WTC11 (cell line): Measurements from ENCODE around the gene TDRD3. TPM values are rescaled to one million over a fixed set of nuclear protein-coding genes. Genes with fewer than 3 reads are reported as not detected.

Source experiments
- ATAC-seq: fragments of 200-7000 bp; cut with Tn5 transposase; 2 replicates; pipeline ENCODE4 v1.10.0; 2021; ENCODE audit warnings: mild to moderate bottlenecking, moderate library complexity
- CTCF ChIA-PET: fragments of 300-600 bp; sonication (Branson Sonifier 250); formaldehyde crosslinking; loops from one replicate; lab custom pipeline; 2021; ENCODE audit warnings: antibody characterized with exemption; lab: Charles Lee
- POLR2A ChIA-PET: fragments of 350-600 bp; sonication (Branson Sonifier 250); formaldehyde crosslinking; loops from one replicate; lab custom pipeline; 2021; ENCODE audit warnings: antibody characterized with exemption; lab: Charles Lee
- DNase-seq: peaks from one replicate; pipeline ENCODE4 v3.0.0; 2021; ENCODE audit warnings: low spot score
- H3K27ac Mint-ChIP-seq: 2 replicates; pipeline ENCODE4 v1.8.0; 2021; ENCODE audit warnings: mixed read lengths
- H3K27me3 Mint-ChIP-seq: 2 replicates; pipeline ENCODE4 v1.8.0; 2021; ENCODE audit warnings: low read depth, mild to moderate bottlenecking, moderate library complexity, mixed read lengths
- H3K36me3 Mint-ChIP-seq: 2 replicates; pipeline ENCODE4 v1.8.0; 2021; ENCODE audit warnings: mixed read lengths
- H3K4me1 Mint-ChIP-seq: 2 replicates; pipeline ENCODE4 v1.8.0; 2022; ENCODE audit warnings: mixed read lengths
- H3K4me3 Mint-ChIP-seq: 2 replicates; pipeline ENCODE4 v1.8.0; 2021; ENCODE audit warnings: mild to moderate bottlenecking, moderate library complexity, mixed read lengths
- H3K9me3 Mint-ChIP-seq: 2 replicates; pipeline ENCODE4 v1.8.0; 2021; ENCODE audit warnings: mixed read lengths
- ATF2 ChIP-seq: sonication (generic); formaldehyde crosslinking; IDR thresholded peaks from 2 replicates; pipeline ENCODE4 v1.8.1; 2022; ENCODE audit warnings: low read depth, missing genetic modification reagents, borderline replicate concordance
- ATF3 ChIP-seq: sonication (generic); formaldehyde crosslinking; conservative IDR thresholded peaks from 2 replicates; pipeline ENCODE4 v1.8.1; 2022; ENCODE audit warnings: mild to moderate bottlenecking, missing genetic modification reagents
- CREB1 ChIP-seq: sonication (generic); formaldehyde crosslinking; IDR thresholded peaks from 2 replicates; pipeline ENCODE4 v1.8.0; 2023; ENCODE audit warnings: mild to moderate bottlenecking, missing genetic modification reagents
- E2F4 ChIP-seq: sonication (generic); formaldehyde crosslinking; IDR thresholded peaks from 2 replicates; pipeline ENCODE4 v1.8.1; 2022; ENCODE audit warnings: low read depth, mild to moderate bottlenecking, moderate library complexity, missing genetic modification reagents, borderline replicate concordance
- E2F5 ChIP-seq: sonication (generic); formaldehyde crosslinking; IDR thresholded peaks from 2 replicates; pipeline ENCODE4 v1.8.1; 2022; ENCODE audit warnings: mild to moderate bottlenecking, moderate library complexity, missing genetic modification reagents
- FOXJ3 ChIP-seq: sonication (generic); formaldehyde crosslinking; IDR thresholded peaks from 2 replicates; pipeline ENCODE4 v1.9.0; 2021; ENCODE audit warnings: missing genetic modification reagents, mild to moderate bottlenecking, borderline replicate concordance
- HMGA2 ChIP-seq: fragments of 250-450 bp; sonication (Bioruptor Pico); IDR thresholded peaks from 2 replicates; pipeline ENCODE4 v1.4.0; 2021; ENCODE audit warnings: mild to moderate bottlenecking, moderate library complexity
- HMGXB4 ChIP-seq: sonication (generic); formaldehyde crosslinking; IDR thresholded peaks from 2 replicates; pipeline ENCODE4 v1.8.1; 2023; ENCODE audit warnings: mild to moderate bottlenecking, moderate library complexity, missing genetic modification reagents
- JAZF1 ChIP-seq: fragments of 250-450 bp; sonication (Bioruptor Pico); IDR thresholded peaks from 2 replicates; pipeline ENCODE4 v1.9.0; 2021; ENCODE audit warnings: moderate library complexity, mild to moderate bottlenecking, inconsistent platforms
- JUN ChIP-seq: sonication (generic); formaldehyde crosslinking; IDR thresholded peaks from 2 replicates; pipeline ENCODE4 v1.8.0; 2023; ENCODE audit warnings: mild to moderate bottlenecking, missing genetic modification reagents
- MXD4 ChIP-seq: fragments of 250-450 bp; sonication (Bioruptor Pico); IDR thresholded peaks from 2 replicates; pipeline ENCODE4 v1.8.0; 2021; ENCODE audit warnings: mild to moderate bottlenecking, moderate library complexity, borderline replicate concordance
- NFE2L1 ChIP-seq: sonication (generic); formaldehyde crosslinking; IDR thresholded peaks from 2 replicates; pipeline ENCODE4 v1.8.1; 2023; ENCODE audit warnings: missing genetic modification reagents
- NFYB ChIP-seq: sonication (generic); formaldehyde crosslinking; conservative IDR thresholded peaks from 2 replicates; pipeline ENCODE4 v1.8.0; 2022; ENCODE audit warnings: low read depth, missing genetic modification reagents
- RELA ChIP-seq: sonication (generic); formaldehyde crosslinking; IDR thresholded peaks from 2 replicates; pipeline ENCODE4 v1.8.1; 2022; ENCODE audit warnings: missing genetic modification reagents, mild to moderate bottlenecking, borderline replicate concordance
- ZNF281 ChIP-seq: sonication (generic); formaldehyde crosslinking; IDR thresholded peaks from 2 replicates; pipeline ENCODE4 v1.8.0; 2023; ENCODE audit warnings: mild to moderate bottlenecking, missing genetic modification reagents
- ZNF317 ChIP-seq: sonication (generic); formaldehyde crosslinking; IDR thresholded peaks from 2 replicates; pipeline ENCODE4 v1.8.1; 2023; ENCODE audit warnings: low read depth, mild to moderate bottlenecking, moderate library complexity, missing genetic modification reagents, borderline replicate concordance
- ZNF423 ChIP-seq: fragments of 250-450 bp; sonication (Bioruptor Pico); IDR thresholded peaks from 2 replicates; pipeline ENCODE4 v2.1.2; 2022; ENCODE audit warnings: mild to moderate bottlenecking, moderate library complexity
- ZNF512 ChIP-seq: sonication (generic); formaldehyde crosslinking; IDR thresholded peaks from 2 replicates; pipeline ENCODE4 v1.8.1; 2022; ENCODE audit warnings: missing genetic modification reagents, borderline replicate concordance
- total RNA-seq: library from RNA; stranded (reverse); gene quantifications from 3 replicates; pipeline ENCODE4 v1.2.3, GENCODE V29; 2021
- TF ChIP-seq, protein P1 (sequence below): sonication (generic); formaldehyde crosslinking; IDR thresholded peaks from 2 replicates; pipeline ENCODE4 v1.8.0; 2022; ENCODE audit warnings: mild to moderate bottlenecking, missing genetic modification reagents
- TF ChIP-seq, protein P2 (sequence below): sonication (generic); formaldehyde crosslinking; IDR thresholded peaks from 2 replicates; pipeline ENCODE4 v1.8.1; 2023; ENCODE audit warnings: mild to moderate bottlenecking, missing genetic modification reagents

The TDRD3 gene
- total RNA-seq, 1 experiment from 2014 or later = 19.5 TPM

DNA sequence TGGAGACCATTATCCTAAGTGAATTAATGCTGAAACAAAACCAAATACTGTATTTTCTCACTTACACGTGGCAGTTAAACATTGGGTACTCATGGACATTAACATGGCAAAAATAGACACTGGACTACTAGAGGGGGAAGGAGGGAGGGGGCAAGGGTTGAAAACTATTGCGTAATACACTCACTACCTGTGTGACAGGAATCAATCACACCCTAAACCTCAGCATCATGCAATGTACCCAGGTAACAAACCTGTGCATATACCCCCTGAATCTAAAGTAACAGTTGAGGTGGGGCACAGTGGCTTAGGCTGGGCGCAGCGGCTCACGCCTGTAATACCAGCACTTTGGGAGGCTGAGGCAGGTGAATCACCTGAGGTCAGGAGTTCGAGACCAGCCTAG is 207.0 kb downstream of the TDRD3 start (continued):
- TF ChIP-seq E2F5 (no peak), HMGXB4 (CRISPR knock-in tag) (no peak), ZNF512 (no peak), MXD4 (CRISPR knock-in tag) (no peak), NFE2L1 (no peak), ZNF281 (CRISPR knock-in tag) (no peak), JAZF1 (no peak)
- TF ChIP-seq, protein P1, sequence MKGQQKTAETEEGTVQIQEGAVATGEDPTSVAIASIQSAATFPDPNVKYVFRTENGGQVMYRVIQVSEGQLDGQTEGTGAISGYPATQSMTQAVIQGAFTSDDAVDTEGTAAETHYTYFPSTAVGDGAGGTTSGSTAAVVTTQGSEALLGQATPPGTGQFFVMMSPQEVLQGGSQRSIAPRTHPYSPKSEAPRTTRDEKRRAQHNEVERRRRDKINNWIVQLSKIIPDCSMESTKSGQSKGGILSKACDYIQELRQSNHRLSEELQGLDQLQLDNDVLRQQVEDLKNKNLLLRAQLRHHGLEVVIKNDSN = no peak

GRCh38 chr13:60608954-60609353 is 211.9 kb downstream of the TDRD3 start:
- DNase-seq = no peak
- TF ChIP-seq ATF3 (CRISPR knock-in tag) = no peak
- no peak for TF ChIP-seq NFYB (CRISPR knock-in tag)
- TF ChIP-seq RELA (CRISPR knock-in tag) = no peak
- TF ChIP-seq ZNF423 = no peak
- TF ChIP-seq FOXJ3 (CRISPR knock-in tag) = no peak
- no peak for TF ChIP-seq E2F4
- no peak for TF ChIP-seq CREB1 (CRISPR knock-in tag)
- TF ChIP-seq, protein P2, sequence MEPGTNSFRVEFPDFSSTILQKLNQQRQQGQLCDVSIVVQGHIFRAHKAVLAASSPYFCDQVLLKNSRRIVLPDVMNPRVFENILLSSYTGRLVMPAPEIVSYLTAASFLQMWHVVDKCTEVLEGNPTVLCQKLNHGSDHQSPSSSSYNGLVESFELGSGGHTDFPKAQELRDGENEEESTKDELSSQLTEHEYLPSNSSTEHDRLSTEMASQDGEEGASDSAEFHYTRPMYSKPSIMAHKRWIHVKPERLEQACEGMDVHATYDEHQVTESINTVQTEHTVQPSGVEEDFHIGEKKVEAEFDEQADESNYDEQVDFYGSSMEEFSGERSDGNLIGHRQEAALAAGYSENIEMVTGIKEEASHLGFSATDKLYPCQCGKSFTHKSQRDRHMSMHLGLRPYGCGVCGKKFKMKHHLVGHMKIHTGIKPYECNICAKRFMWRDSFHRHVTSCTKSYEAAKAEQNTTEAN (CRISPR knock-in tag) = no peak
- TF ChIP-seq MXD4 (CRISPR knock-in tag) = no peak
- no peak for TF ChIP-seq HMGA2 (CRISPR knock-in tag)
- no peak for TF ChIP-seq JUN (CRISPR knock-in tag)
- TF ChIP-seq ATF2 (CRISPR knock-in tag) = no peak
- no peak for TF ChIP-seq ZNF317 (CRISPR knock-in tag)
- H3K4me3 Mint-ChIP-seq = no peak overlapping the region
- ATAC-seq = no peak
- peaks cover 6% of the 10 kb centered on the region for H3K9me3 Mint-ChIP-seq
- no peaks in the 10 kb centered on the region for H3K36me3 Mint-ChIP-seq
- H3K27ac Mint-ChIP-seq = no peak overlapping the region
- ChIA-PET POLR2A (no interaction called here), CTCF (no interaction called here)
- H3K4me1 Mint-ChIP-seq = 0 out of 2 replicates have a peak, but pooled peaks cover 2% of the 10 kb centered on the region
- H3K27me3 Mint-ChIP-seq = no peaks in the 10 kb centered on the region
